Measurements from ENCODE around the gene ARHGEF18. TPM values are rescaled to one million over a fixed set of nuclear protein-coding genes. Genes with fewer than 3 reads are reported as not detected.

ARHGEF18 gene
- total RNA-seq (2021), result 37.2 and 38.3 TPM in 2 replicates
- long read RNA-seq, full-length matches to known transcripts, result 1 of 21 reads
- long read RNA-seq, partial matches to known transcripts, result 10 of 21 reads
- long read RNA-seq, other reads (novel, unspliced or antisense), result 10 of 21 reads

- WGBS (ENCODE audit: extremely low coverage, insufficient read length, low lambda C conversion rate), result no CpG with 5 or more reads among the region's 13 CpGs
- no peak for TF ChIP-seq CTCF (conservative IDR thresholded peaks at IDR 0.05)
- H3K56ac ChIP-seq (ENCODE audit: insufficient read length, low read depth, low read length), result no peak within 1 kb of the TSS
- no peak within 1 kb of the TSS for H2BK20ac ChIP-seq (ENCODE audit: low read depth, low read length, poor library complexity, severe bottlenecking)
- H2BK120ac ChIP-seq (ENCODE audit: low read depth, low read length, poor library complexity, severe bottlenecking), result no peak within 1 kb of the TSS
- H3K79me1 ChIP-seq (ENCODE audit: insufficient read depth, low read depth, low read length, poor library complexity, severe bottlenecking), result no peaks in the 10 kb centered on the region
- Mint-ChIP-seq H3K4me3 (no peak within 1 kb of the TSS; a peak in 1 of 5 replicates), H3K9me3 (peaks cover 21 to 22% of the 10 kb centered on the region in 2 experiments), H3K27me3 (ENCODE audit: low read depth) (peaks cover 13% of the 10 kb centered on the region), H3K36me3 (ENCODE audit: insufficient read depth in 1 of 3, low read depth in 3 of 3) (peaks cover 0 to 5% (median 0%) of the 10 kb centered on the region in 3 experiments; a peak in 3 of 7 replicates), H3K4me1 (peaks cover 3% of the 10 kb centered on the region in 2 experiments; a peak in 3 of 4 replicates), H3K27ac (no peak within 1 kb of the TSS)
- no peak within 1 kb of the TSS for H4K8ac ChIP-seq (replicated peaks; ENCODE audit: insufficient read length, low read depth, low read length)
- no peak within 1 kb of the TSS for H2BK12ac ChIP-seq (ENCODE audit: insufficient read length, low read depth, low read length)
- H2AK5ac ChIP-seq (ENCODE audit: insufficient read length, low read length), result no peak within 1 kb of the TSS
- no peak within 1 kb of the TSS for H3K23ac ChIP-seq (ENCODE audit: insufficient read length, low read depth, low read length)
- no peak within 1 kb of the TSS for H3K18ac ChIP-seq (ENCODE audit: insufficient read length, low read depth, low read length)
- no peaks in the 10 kb centered on the region for H3K23me2 ChIP-seq (ENCODE audit: insufficient read length, low read depth, low read length, poor library complexity, severe bottlenecking)
- no peaks in the 10 kb centered on the region for H3K4me1 ChIP-seq (ENCODE audit: insufficient read depth, low read length)
- H2AFZ ChIP-seq (ENCODE audit: low read length), result no peak within 1 kb of the TSS
- H4K5ac ChIP-seq (ENCODE audit: insufficient read length, low read depth, low read length), result no peak within 1 kb of the TSS
- no peak for DNase-seq
- H4K91ac ChIP-seq (ENCODE audit: insufficient read length, low read depth, low read length), result no peak within 1 kb of the TSS
- H2BK15ac ChIP-seq (ENCODE audit: low read depth, low read length), result no peak within 1 kb of the TSS
- H3K27me3 ChIP-seq (ENCODE audit: insufficient read depth, low read length), result no peaks in the 10 kb centered on the region
- no peaks in the 10 kb centered on the region for H4K20me1 ChIP-seq (ENCODE audit: control insufficient read depth, insufficient read depth, insufficient read length)
- H3K4me2 ChIP-seq (ENCODE audit: insufficient read depth, insufficient read length, low read length), result no peak within 1 kb of the TSS
- no peak within 1 kb of the TSS for H3K9ac ChIP-seq (ENCODE audit: extremely low read depth, insufficient read length, low read length)
- no peak within 1 kb of the TSS for H3T11ph ChIP-seq (ENCODE audit: low read length)
- H3K9me3 ChIP-seq (ENCODE audit: control insufficient read depth, low read depth, low read length), result no peaks in the 10 kb centered on the region
- H3K4ac ChIP-seq (ENCODE audit: low read depth, low read length), result no peak within 1 kb of the TSS
- no peak within 1 kb of the TSS for H3K14ac ChIP-seq (ENCODE audit: insufficient read depth, low read length)
- H3K79me2 ChIP-seq (ENCODE audit: insufficient read depth, low read length), result no peaks in the 10 kb centered on the region
- H2BK5ac ChIP-seq (ENCODE audit: insufficient read length, low read length), result no peak within 1 kb of the TSS
- no peak within 1 kb of the TSS for H3K27ac ChIP-seq (ENCODE audit: insufficient read length, low read depth, low read length)
These were observed at the start of gene ARHGEF18 for GRCh38 chr19:7348587-7349230. Gene ARHGEF18 (plus strand): TSS chr19:7348937. CDS start chr19:7362891, 13,954 bp downstream.

Measured in H9 (cell line).